Progenitor cell of endocrine pancreas (in vitro differentiated cells): ENCODE data around the gene XRCC5. TPM values are rescaled to one million over a fixed set of nuclear protein-coding genes. Genes with fewer than 3 reads are reported as not detected.

Experiments used
- DNase-seq: peaks from one replicate; pipeline ENCODE4 v3.0.0; 2021; ENCODE audit warnings: low spot score; ENCODE audit not compliant: unreplicated experiment
- H3K27ac Mint-ChIP-seq: 2 replicates; pipeline ENCODE4 v1.8.0; 2021; ENCODE audit warnings: mild to moderate bottlenecking, moderate library complexity, mixed read lengths
- H3K27me3 Mint-ChIP-seq: 2 replicates; pipeline ENCODE4 v1.8.0; 2021; ENCODE audit warnings: mixed read lengths
- H3K36me3 Mint-ChIP-seq: 2 replicates; pipeline ENCODE4 v1.8.0; 2022; ENCODE audit warnings: mixed read lengths; ENCODE audit not compliant: insufficient read depth
- H3K4me1 Mint-ChIP-seq: 2 replicates; pipeline ENCODE4 v1.8.0; 2021; ENCODE audit warnings: low read depth, mixed read lengths
- H3K4me3 Mint-ChIP-seq: 2 replicates; pipeline ENCODE4 v1.8.0; 2021; ENCODE audit warnings: low read depth, mild to moderate bottlenecking, moderate library complexity, mixed read lengths
- H3K9me3 Mint-ChIP-seq: 2 replicates; pipeline ENCODE4 v1.8.0; 2021; ENCODE audit warnings: low read depth, mixed read lengths
- CTCF ChIP-seq: fragments of 200-600 bp; sonication (generic); IDR thresholded peaks from one replicate; pipeline ENCODE4 v1.5.0; 2021; ENCODE audit warnings: antibody characterized with exemption, mild to moderate bottlenecking; ENCODE audit not compliant: unreplicated experiment
- total RNA-seq: library from RNA; stranded (reverse); gene quantifications from 2 replicates; pipeline ENCODE4 v1.2.1, GENCODE V29; 2021

The XRCC5 gene
- total RNA-seq, 1 donor from 2014 or later, result 378 TPM

DNA sequence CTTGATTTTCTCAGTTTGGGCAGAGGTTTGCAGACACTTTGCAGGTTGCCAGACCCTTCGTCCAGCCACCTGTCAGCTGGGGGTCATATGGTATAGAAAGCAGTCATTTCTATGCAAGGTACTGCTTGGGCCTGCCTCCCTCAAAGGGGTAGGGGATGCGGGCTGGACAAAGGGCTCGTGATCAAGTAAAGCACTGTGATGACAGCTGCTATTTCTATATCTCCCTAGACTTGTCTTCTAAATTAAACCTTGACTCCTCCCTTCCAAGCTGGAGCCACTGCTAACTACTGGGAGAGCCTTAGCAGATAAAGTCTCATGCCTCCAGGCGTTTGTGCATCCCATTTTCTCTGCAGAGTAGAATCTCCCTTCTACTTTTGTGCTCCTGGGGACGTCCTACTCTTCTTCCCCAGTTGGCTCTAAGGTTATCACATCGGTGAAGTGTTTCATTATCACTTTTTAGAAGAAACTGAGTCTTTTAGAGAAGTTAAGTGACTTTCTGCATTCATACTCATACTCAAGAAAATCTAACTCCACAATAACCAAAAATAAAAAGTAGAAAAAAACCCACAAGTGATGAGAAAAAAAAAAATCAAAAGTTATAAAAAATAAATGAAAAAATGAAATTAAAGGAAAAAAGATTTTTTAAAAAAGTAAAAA lies 710 bp upstream of the XRCC5 start:
- Mint-ChIP-seq H3K27me3 (no peaks in the 10 kb centered on the region), H3K9me3 (no peaks in the 10 kb centered on the region), H3K4me3 (peak overlapping the region; percentile 99), H3K27ac (peak overlapping the region; percentile 100), H3K4me1 (peaks cover 45% of the 10 kb centered on the region), H3K36me3 (peaks cover 12% of the 10 kb centered on the region)
- no peak for DNase-seq
- TF ChIP-seq CTCF, result no peak

GRCh38 chr2:216109962-216110614 lies 940 bp downstream of the XRCC5 start:
- H3K4me1 Mint-ChIP-seq, result peaks cover 55% of the 10 kb centered on the region
- peak; percentile 54 for TF ChIP-seq CTCF
- DNase-seq, result no peak
- H3K4me3 Mint-ChIP-seq, result peak overlapping the region; percentile 99
- no peaks in the 10 kb centered on the region for H3K9me3 Mint-ChIP-seq
- H3K27ac Mint-ChIP-seq, result peak overlapping the region; percentile 100
- peaks cover 21% of the 10 kb centered on the region for H3K36me3 Mint-ChIP-seq
- H3K27me3 Mint-ChIP-seq, result no peaks in the 10 kb centered on the region

DNA sequence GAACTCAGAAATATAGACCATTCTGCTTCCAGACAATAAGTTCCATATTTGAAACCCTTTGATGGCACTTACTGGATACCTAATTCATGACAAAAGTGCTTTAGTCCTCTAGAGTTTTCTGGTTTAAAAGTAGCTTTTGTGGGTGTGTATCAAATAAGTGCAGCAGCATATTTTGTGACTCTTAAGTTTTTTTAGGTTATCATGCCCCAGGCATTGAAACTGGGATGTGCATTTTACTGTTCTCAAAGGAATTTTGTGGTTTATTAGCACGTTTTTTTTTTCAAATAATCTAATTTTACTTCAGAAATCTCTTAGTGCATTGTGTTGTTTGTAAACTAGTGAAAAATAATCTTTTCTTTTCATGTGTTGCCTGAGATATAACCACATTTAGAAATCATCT lies 1.5 kb downstream of the XRCC5 start:
- Mint-ChIP-seq H3K4me3 (peak overlapping the region; percentile 99), H3K9me3 (no peaks in the 10 kb centered on the region), H3K27ac (peak overlapping the region; percentile 100), H3K27me3 (no peaks in the 10 kb centered on the region), H3K36me3 (peaks cover 21% of the 10 kb centered on the region), H3K4me1 (peaks cover 58% of the 10 kb centered on the region)
- no peak for DNase-seq
- TF ChIP-seq CTCF, result no peak

DNA sequence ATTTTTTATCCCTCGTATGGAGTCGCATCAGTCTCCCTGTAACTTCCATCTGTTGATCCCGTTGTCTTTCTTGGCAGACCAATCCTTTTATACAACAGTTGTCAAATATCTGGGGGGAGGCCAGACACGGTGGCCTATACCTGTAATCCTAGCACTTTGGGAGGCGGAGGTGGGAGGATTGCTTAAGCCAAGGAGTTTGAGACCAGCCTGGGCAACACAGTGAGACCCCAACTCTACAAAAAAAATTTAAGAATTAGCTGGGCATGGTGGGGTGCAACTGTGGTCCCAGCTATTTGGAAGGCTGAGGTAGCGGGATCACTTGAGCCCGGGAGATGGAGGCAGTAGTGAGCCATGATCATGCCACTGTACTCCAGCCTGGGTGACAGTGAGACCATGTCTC lies 2.0 kb downstream of the XRCC5 start:
- Mint-ChIP-seq H3K4me3 (peak overlapping the region; percentile 99), H3K27ac (peak overlapping the region; percentile 87), H3K4me1 (peaks cover 59% of the 10 kb centered on the region), H3K9me3 (no peaks in the 10 kb centered on the region), H3K36me3 (peaks cover 22% of the 10 kb centered on the region), H3K27me3 (no peaks in the 10 kb centered on the region)
- DNase-seq, result no peak
- no peak for TF ChIP-seq CTCF

DNA sequence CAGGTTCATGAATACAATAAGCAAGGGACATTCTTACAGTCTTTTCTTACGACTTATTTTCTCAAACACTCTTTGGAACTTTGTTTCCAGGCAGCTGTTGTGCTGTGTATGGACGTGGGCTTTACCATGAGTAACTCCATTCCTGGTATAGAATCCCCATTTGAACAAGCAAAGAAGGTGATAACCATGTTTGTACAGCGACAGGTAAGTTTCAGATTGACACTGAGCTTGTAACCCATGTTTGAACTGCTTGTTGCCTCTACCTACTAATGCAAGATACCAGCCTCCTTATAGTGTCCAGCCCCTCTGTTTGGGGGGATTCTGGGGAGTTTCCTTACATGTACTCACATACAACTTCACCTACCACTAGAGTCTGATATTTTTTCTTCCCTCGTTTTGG lies 3.8 kb downstream of the XRCC5 start:
- Mint-ChIP-seq H3K9me3 (no peaks in the 10 kb centered on the region), H3K36me3 (peaks cover 31% of the 10 kb centered on the region), H3K4me1 (peaks cover 63% of the 10 kb centered on the region), H3K4me3 (peak overlapping the region; percentile 7), H3K27me3 (no peaks in the 10 kb centered on the region), H3K27ac (peak overlapping the region; percentile 87)
- no peak for TF ChIP-seq CTCF
- no peak for DNase-seq
